ENCODE data around the gene C1QTNF9B.

Gene C1QTNF9B

DNA sequence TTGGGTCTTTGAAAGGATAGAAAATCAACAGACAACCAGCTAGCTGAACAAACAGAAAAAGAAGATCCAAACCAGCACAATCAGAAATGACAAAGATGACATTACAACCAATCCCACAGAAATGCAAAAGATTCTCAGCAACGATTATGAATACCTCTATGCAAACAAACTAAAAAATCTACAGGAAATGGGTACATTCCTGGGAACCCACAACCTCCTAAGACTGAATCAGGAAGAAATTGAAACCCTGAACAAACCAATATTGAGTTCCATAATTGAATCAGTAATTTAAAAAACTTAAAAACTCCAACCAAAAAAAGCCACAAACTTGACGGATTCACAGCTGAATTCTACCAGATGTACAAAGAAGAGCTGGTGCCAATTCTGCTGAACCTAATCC is 20.9 kb upstream of the C1QTNF9B start:
- H3K79me2 ChIP-seq (ENCODE audit: control insufficient read depth, low read length) = no peaks in the 10 kb centered on the region
- no peaks in the 10 kb centered on the region for H4K20me1 ChIP-seq (ENCODE audit: control insufficient read depth, insufficient read depth, low read depth, low read length)
- TF ChIP-seq, protein P1, sequence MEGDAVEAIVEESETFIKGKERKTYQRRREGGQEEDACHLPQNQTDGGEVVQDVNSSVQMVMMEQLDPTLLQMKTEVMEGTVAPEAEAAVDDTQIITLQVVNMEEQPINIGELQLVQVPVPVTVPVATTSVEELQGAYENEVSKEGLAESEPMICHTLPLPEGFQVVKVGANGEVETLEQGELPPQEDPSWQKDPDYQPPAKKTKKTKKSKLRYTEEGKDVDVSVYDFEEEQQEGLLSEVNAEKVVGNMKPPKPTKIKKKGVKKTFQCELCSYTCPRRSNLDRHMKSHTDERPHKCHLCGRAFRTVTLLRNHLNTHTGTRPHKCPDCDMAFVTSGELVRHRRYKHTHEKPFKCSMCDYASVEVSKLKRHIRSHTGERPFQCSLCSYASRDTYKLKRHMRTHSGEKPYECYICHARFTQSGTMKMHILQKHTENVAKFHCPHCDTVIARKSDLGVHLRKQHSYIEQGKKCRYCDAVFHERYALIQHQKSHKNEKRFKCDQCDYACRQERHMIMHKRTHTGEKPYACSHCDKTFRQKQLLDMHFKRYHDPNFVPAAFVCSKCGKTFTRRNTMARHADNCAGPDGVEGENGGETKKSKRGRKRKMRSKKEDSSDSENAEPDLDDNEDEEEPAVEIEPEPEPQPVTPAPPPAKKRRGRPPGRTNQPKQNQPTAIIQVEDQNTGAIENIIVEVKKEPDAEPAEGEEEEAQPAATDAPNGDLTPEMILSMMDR (IDR thresholded peaks at IDR 0.05; ENCODE audit: low read depth, low read length, poor library complexity, severe bottlenecking) = no peak
- TF ChIP-seq EZH2phosphoT487 (IDR thresholded peaks at IDR 0.05; ENCODE audit: borderline replicate concordance, low read length) = no peak
- peaks cover 19% of the 10 kb centered on the region for H3K27me3 ChIP-seq (ENCODE audit: control insufficient read depth, low read length)
- no peaks in the 10 kb centered on the region for H3K36me3 ChIP-seq (ENCODE audit: control insufficient read depth, low read length)
- no peaks in the 10 kb centered on the region for H3K9me3 ChIP-seq (ENCODE audit: control insufficient read depth, insufficient read depth, low read length)
- no peaks in the 10 kb centered on the region for H3K4me1 ChIP-seq (ENCODE audit: control insufficient read depth, low read length)
- no peak overlapping the region for H3K4me2 ChIP-seq (ENCODE audit: low read length)
- H3K9me2 ChIP-seq (replicated peaks; ENCODE audit: control insufficient read depth, low read length) = no peaks in the 10 kb centered on the region
- H3K27ac ChIP-seq (ENCODE audit: low read depth, low read length) = no peak overlapping the region
- no peaks in the 10 kb centered on the region for H3F3A ChIP-seq (ENCODE audit: control insufficient read depth, insufficient read depth)
- H3K4me3 ChIP-seq (ENCODE audit: low read length) = no peak overlapping the region

DNA sequence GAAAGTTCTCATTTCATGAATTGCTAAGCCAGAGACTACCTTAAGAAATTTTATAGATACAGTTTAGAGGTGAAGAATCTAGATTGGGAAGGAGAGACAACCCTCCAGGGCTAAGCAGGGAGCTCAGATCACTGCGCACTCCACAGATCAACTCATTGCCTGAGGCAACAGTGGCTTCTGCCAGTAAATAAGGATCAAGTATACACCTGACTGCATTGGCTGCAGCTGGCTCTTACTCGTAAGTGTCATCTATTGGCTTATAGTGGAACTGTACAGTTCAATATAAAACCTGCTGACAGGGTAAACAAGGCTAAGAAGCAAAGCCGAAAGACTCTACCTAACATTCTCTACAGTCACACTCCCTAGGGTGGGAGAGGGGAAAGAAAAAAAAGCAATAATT is 18.0 kb upstream of the C1QTNF9B start:
- H3K9me2 ChIP-seq (replicated peaks; ENCODE audit: control insufficient read depth, low read length) = no peaks in the 10 kb centered on the region
- H3K4me3 ChIP-seq (ENCODE audit: low read length) = no peak overlapping the region
- no peaks in the 10 kb centered on the region for H3F3A ChIP-seq (ENCODE audit: control insufficient read depth, insufficient read depth)
- no peak overlapping the region for H3K27ac ChIP-seq (ENCODE audit: low read depth, low read length)
- no peaks in the 10 kb centered on the region for H3K4me1 ChIP-seq (ENCODE audit: control insufficient read depth, low read length)
- no peaks in the 10 kb centered on the region for H4K20me1 ChIP-seq (ENCODE audit: control insufficient read depth, insufficient read depth, low read depth, low read length)
- H3K27me3 ChIP-seq (ENCODE audit: control insufficient read depth, low read length) = peaks cover 26% of the 10 kb centered on the region
- H3K9me3 ChIP-seq (ENCODE audit: control insufficient read depth, insufficient read depth, low read length) = no peaks in the 10 kb centered on the region
- H3K4me2 ChIP-seq (ENCODE audit: low read length) = no peak overlapping the region
- no peak for TF ChIP-seq EZH2phosphoT487 (IDR thresholded peaks at IDR 0.05; ENCODE audit: borderline replicate concordance, low read length)
- TF ChIP-seq, protein P1 (IDR thresholded peaks at IDR 0.05; ENCODE audit: low read depth, low read length, poor library complexity, severe bottlenecking) = no peak
- H3K79me2 ChIP-seq (ENCODE audit: control insufficient read depth, low read length) = no peaks in the 10 kb centered on the region
- no peaks in the 10 kb centered on the region for H3K36me3 ChIP-seq (ENCODE audit: control insufficient read depth, low read length)

DNA sequence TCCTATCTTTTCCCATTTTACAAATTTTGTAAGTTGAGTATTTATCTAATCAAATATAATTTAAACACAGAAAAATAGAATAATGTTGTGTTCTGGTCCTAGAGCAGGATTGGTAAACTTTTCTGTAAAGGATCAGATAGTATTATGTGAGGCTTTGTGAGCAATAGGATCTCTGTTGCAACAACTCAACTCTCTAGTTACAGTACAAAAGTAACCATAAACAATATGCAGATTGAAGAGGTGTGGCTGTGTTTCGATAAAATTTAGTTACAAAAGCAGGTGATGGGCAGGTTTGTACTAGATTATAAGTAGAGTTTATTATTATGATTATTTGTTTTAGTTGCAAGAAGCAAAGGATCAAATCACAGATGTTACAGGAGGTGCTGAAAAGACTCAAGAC is 15.2 kb upstream of the C1QTNF9B start:
- no peak overlapping the region for H3K4me2 ChIP-seq (ENCODE audit: low read length)
- H3K27ac ChIP-seq (ENCODE audit: low read depth, low read length) = no peak overlapping the region
- H3K27me3 ChIP-seq (ENCODE audit: control insufficient read depth, low read length) = peaks cover 12% of the 10 kb centered on the region; the same call in 1 of the 2 replicates
- no peaks in the 10 kb centered on the region for H3K4me1 ChIP-seq (ENCODE audit: control insufficient read depth, low read length)
- H3K4me3 ChIP-seq (ENCODE audit: low read length) = no peak overlapping the region
- H3F3A ChIP-seq (ENCODE audit: control insufficient read depth, insufficient read depth) = no peaks in the 10 kb centered on the region
- no peaks in the 10 kb centered on the region for H3K79me2 ChIP-seq (ENCODE audit: control insufficient read depth, low read length)
- H3K9me3 ChIP-seq (ENCODE audit: control insufficient read depth, insufficient read depth, low read length) = no peaks in the 10 kb centered on the region
- H3K36me3 ChIP-seq (ENCODE audit: control insufficient read depth, low read length) = no peaks in the 10 kb centered on the region
- H3K9me2 ChIP-seq (replicated peaks; ENCODE audit: control insufficient read depth, low read length) = no peaks in the 10 kb centered on the region
- H4K20me1 ChIP-seq (ENCODE audit: control insufficient read depth, insufficient read depth, low read depth, low read length) = no peaks in the 10 kb centered on the region
- TF ChIP-seq, protein P1 (IDR thresholded peaks at IDR 0.05; ENCODE audit: low read depth, low read length, poor library complexity, severe bottlenecking) = no peak
- TF ChIP-seq EZH2phosphoT487 (IDR thresholded peaks at IDR 0.05; ENCODE audit: borderline replicate concordance, low read length) = no peak

DNA sequence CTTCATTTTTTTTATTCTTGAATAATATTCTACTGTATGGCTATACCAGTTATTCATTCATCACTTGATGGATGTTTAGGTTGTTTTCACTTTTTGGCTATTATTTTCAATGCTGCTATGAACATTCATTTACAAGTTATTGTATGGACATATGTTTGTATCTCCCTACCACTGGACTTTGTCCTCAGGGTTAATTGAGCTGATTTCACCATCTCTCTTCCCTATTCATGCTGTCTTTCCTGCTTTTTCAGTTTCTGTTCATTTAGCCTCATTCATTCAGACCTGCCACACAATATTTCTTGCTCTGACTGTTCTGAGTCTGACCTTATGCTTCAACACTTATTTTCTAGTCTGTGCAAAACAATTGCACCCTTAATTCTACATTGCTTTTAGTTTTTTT is 12.3 kb upstream of the C1QTNF9B start:
- H3K9me3 ChIP-seq (ENCODE audit: control insufficient read depth, insufficient read depth, low read length) = no peaks in the 10 kb centered on the region
- H3K79me2 ChIP-seq (ENCODE audit: control insufficient read depth, low read length) = no peaks in the 10 kb centered on the region
- no peaks in the 10 kb centered on the region for H3K4me1 ChIP-seq (ENCODE audit: control insufficient read depth, low read length)
- no peaks in the 10 kb centered on the region for H3K9me2 ChIP-seq (replicated peaks; ENCODE audit: control insufficient read depth, low read length)
- no peak overlapping the region for H3K4me2 ChIP-seq (ENCODE audit: low read length)
- no peaks in the 10 kb centered on the region for H3F3A ChIP-seq (ENCODE audit: control insufficient read depth, insufficient read depth)
- H3K4me3 ChIP-seq (ENCODE audit: low read length) = no peak overlapping the region
- H3K36me3 ChIP-seq (ENCODE audit: control insufficient read depth, low read length) = no peaks in the 10 kb centered on the region
- no peak overlapping the region for H3K27ac ChIP-seq (ENCODE audit: low read depth, low read length)
- no peaks in the 10 kb centered on the region for H4K20me1 ChIP-seq (ENCODE audit: control insufficient read depth, insufficient read depth, low read depth, low read length)
- peaks cover 11% of the 10 kb centered on the region; the same call in 1 of the 2 replicates for H3K27me3 ChIP-seq (ENCODE audit: control insufficient read depth, low read length)
- no peak for TF ChIP-seq EZH2phosphoT487 (IDR thresholded peaks at IDR 0.05; ENCODE audit: borderline replicate concordance, low read length)
- TF ChIP-seq, protein P1 (IDR thresholded peaks at IDR 0.05; ENCODE audit: low read depth, low read length, poor library complexity, severe bottlenecking) = no peak

Data from DOHH2 (cell line).